22Rv1 (cell line): ENCODE data around the gene ANKUB1.

Experiments
- ZFX ChIP-seq: fragments of 450-650 bp; IDR thresholded peaks from 2 replicates; pipeline ENCODE4 v1.6.1; 2017; ENCODE audit warnings: antibody characterized with exemption, borderline replicate concordance
- TF ChIP-seq, protein P1 (sequence below): fragments of 450-650 bp; IDR thresholded peaks from 2 replicates; pipeline ENCODE4 v1.5.1; 2017; ENCODE audit warnings: mild to moderate bottlenecking

DNA sequence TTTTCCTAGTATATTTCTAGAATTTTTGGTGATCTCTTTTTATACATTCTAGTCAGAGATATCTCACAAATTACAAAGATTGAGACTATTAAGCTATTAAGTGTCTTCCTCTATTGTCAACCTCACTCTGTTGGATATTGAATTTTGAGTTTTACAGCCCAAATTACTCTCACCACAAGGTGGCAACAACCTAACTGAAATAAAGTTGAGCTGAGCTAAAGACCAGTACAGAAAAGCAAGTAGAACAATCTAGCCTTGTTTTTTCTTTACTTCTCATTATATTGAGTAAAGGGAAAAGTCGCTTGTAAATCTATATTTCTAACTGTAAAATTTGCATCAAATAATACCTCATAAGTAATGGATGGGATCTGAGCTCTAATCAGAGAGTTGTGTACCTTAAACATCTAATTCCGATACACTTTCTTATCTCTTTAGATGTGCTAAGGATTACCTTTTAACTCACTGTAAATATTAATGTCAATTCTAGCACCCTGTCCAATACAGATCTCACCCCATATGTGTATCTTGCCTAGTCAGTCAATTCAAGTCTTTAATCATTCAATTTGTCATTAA, 26.5 kb downstream of the ANKUB1 start:
- TF ChIP-seq, protein P1, sequence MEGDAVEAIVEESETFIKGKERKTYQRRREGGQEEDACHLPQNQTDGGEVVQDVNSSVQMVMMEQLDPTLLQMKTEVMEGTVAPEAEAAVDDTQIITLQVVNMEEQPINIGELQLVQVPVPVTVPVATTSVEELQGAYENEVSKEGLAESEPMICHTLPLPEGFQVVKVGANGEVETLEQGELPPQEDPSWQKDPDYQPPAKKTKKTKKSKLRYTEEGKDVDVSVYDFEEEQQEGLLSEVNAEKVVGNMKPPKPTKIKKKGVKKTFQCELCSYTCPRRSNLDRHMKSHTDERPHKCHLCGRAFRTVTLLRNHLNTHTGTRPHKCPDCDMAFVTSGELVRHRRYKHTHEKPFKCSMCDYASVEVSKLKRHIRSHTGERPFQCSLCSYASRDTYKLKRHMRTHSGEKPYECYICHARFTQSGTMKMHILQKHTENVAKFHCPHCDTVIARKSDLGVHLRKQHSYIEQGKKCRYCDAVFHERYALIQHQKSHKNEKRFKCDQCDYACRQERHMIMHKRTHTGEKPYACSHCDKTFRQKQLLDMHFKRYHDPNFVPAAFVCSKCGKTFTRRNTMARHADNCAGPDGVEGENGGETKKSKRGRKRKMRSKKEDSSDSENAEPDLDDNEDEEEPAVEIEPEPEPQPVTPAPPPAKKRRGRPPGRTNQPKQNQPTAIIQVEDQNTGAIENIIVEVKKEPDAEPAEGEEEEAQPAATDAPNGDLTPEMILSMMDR: peak; percentile 48
- no peak for TF ChIP-seq ZFX
